Ovary (tissue), 9 donors: Measurements from ENCODE around the gene NDUFB4. TPM values are rescaled to one million over a fixed set of nuclear protein-coding genes. Genes with fewer than 3 reads are reported as not detected.

Experiments
- DNase-seq, 5 donors: peaks; one replicate each; pipeline ENCODE4 v3.0.0-alpha.2; 2019 to 2020
- H3K27ac ChIP-seq, 2 donors: fragments of 200-600 bp; one replicate each; pipeline versions ENCODE4 v1.5.1 to v1.8.0; 2019 to 2022
- H3K27me3 ChIP-seq: fragments of 200-600 bp; one replicate; pipeline ENCODE4 v1.8.0; 2022
- H3K36me3 ChIP-seq: fragments of 200-600 bp; sonication (generic); one replicate; pipeline ENCODE4 v1.5.1; 2019
- H3K4me1 ChIP-seq: one replicate; pipeline ENCODE4 v1.8.1; 2013; ENCODE audit warnings: mild to moderate bottlenecking, moderate library complexity; ENCODE audit not compliant: insufficient read depth
- H3K4me3 ChIP-seq: fragments of 200-600 bp; sonication (generic); one replicate; pipeline ENCODE4 v1.5.1; 2017
- H3K9me3 ChIP-seq, 2 donors: fragments of 200-600 bp in 1 of 2; sonication (generic) in 1 of 2; one replicate each; pipeline versions ENCODE4 v1.5.1 to v1.8.1; 2013 to 2019; ENCODE audit warnings: mild to moderate bottlenecking in 1 of 2, moderate library complexity in 1 of 2
- EP300 ChIP-seq: sonication (generic); formaldehyde crosslinking; IDR thresholded peaks from one replicate; pipeline ENCODE4 v1.6.1; 2017; ENCODE audit warnings: antibody characterized with exemption
- POLR2A ChIP-seq: fragments of 450-650 bp; IDR thresholded peaks from one replicate; pipeline ENCODE4 v1.6.1; 2017; ENCODE audit warnings: antibody characterized with exemption, mild to moderate bottlenecking, moderate library complexity
- WGBS, 3 donors: extraction: QIAGEN DNeasy Blood & Tissue Kit in 1 of 3; methylation state at CpG; one replicate each; pipeline versions ENCODE4 v1.1.5 to v1.1.7; 2013 to 2017; 5-methylcytosine and 5-hydroxymethylcytosine counted together
- intact Hi-C, 4 donors: fragments of 100-400 bp; cut with DNase I; formaldehyde crosslinking; loops; one replicate each; pipeline versions ENCODE4 v1.11.0 to v1.15.1; 2022 to 2023
- polyA plus RNA-seq, 2 donors: library from polyadenylated mRNA; stranded (reverse); fragments of 200-250 nt in 1 of 2; fragments of 350-450 nt in 1 of 2; fragmentation: Illumina TruSeq in 1 of 2; extraction: RNeasy Lipid Tissue Mini Kit (QIAGEN cat#74804) in 1 of 2; gene quantifications; one replicate each; pipeline ENCODE4 v1.2.3, GENCODE V29; 2013 to 2014
- total RNA-seq, 7 donors: library from RNA; depleted of rRNA in 2 of 7; stranded (reverse); fragments of >200 nt in 2 of 7; fragmentation: NEBNext Ultra II Directional in 3 of 7; extraction: Animal tissue kit (Norgen Biotek cat#: 25700) in 3 of 7; gene quantifications; one replicate each; pipeline versions ENCODE4 v1.1.0 to v1.2.4, GENCODE V29; 2016 to 2023
- TF ChIP-seq, protein P1 (sequence below), 3 donors: fragments of 450-650 bp in 2 of 3; fragments of 200-600 bp in 1 of 3; IDR thresholded peaks; one replicate each; pipeline versions ENCODE4 v1.5.1 to v1.8.0; 2016 to 2022; ENCODE audit warnings: antibody characterized with exemption in 3 of 3, mild to moderate bottlenecking in 1 of 3
- donor health status: DM: no; HTN: no; CAD: no; lungs with moderate emphysema.
- donor health status: DM: no; HTN: no; CAD: no.
- donor health status: Bipolar disorder and iron deficiency.
- donor health status: DM: yes; HTN: yes; CAD: no.
- donor health status: DM: no; HTN: no; CAD: no.
- donor health status: DM: yes; HTN: yes; CAD: no.

Gene NDUFB4
- total and polyA plus RNA-seq, 9 donors = 58.2 to 183 (median 100) TPM

DNA sequence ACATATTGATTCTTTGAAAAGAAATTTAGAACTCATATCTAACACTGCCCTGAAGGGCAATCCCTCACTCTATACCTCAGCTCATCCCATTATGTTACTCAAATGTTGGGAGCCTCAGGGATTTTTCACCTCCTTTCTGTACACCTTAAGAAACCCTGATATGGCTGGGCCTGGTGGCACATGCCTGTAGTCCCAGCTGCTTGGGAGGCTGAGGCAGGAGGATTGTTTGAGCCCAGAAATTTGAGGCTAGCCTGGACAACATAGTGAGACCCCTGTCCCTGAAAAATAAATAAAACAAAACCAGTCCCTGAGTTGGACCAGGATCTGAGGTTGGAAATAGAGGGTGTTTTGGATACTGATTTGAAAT is 27.6 kb downstream of the NDUFB4 start:
- Histone ChIP-seq H3K27me3 (no peaks in the 10 kb centered on the region), H3K36me3 (no peaks in the 10 kb centered on the region), H3K9me3 (peaks cover 0 to 11% of the 10 kb centered on the region in 2 donors), H3K4me1 (no peaks in the 10 kb centered on the region), H3K27ac (no peak overlapping the region), H3K4me3 (no peak overlapping the region)
- TF ChIP-seq, protein P1, sequence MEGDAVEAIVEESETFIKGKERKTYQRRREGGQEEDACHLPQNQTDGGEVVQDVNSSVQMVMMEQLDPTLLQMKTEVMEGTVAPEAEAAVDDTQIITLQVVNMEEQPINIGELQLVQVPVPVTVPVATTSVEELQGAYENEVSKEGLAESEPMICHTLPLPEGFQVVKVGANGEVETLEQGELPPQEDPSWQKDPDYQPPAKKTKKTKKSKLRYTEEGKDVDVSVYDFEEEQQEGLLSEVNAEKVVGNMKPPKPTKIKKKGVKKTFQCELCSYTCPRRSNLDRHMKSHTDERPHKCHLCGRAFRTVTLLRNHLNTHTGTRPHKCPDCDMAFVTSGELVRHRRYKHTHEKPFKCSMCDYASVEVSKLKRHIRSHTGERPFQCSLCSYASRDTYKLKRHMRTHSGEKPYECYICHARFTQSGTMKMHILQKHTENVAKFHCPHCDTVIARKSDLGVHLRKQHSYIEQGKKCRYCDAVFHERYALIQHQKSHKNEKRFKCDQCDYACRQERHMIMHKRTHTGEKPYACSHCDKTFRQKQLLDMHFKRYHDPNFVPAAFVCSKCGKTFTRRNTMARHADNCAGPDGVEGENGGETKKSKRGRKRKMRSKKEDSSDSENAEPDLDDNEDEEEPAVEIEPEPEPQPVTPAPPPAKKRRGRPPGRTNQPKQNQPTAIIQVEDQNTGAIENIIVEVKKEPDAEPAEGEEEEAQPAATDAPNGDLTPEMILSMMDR (IDR thresholded peaks at IDR 0.05) = no peak
- TF ChIP-seq EP300 (no peak), POLR2A (no peak)
- intact Hi-C loops = no loop called here
- no peak for DNase-seq

- no peaks in the 10 kb centered on the region for H3K36me3 ChIP-seq
- no peak for DNase-seq
- intact Hi-C loops = no loop called here
- H3K27me3 ChIP-seq = no peaks in the 10 kb centered on the region
- no peaks in the 10 kb centered on the region for H3K4me1 ChIP-seq
- no peak for TF ChIP-seq EP300
- no peak for TF ChIP-seq POLR2A
- TF ChIP-seq, protein P1 (IDR thresholded peaks at IDR 0.05) = no peak
- H3K4me3 ChIP-seq = no peak overlapping the region
- H3K27ac ChIP-seq = no peak overlapping the region
- H3K9me3 ChIP-seq = peaks cover 0 to 11% of the 10 kb centered on the region in 2 donors
These were observed 29.0 kb downstream of the NDUFB4 start for GRCh38 chr3:120625159-120625586.

DNA sequence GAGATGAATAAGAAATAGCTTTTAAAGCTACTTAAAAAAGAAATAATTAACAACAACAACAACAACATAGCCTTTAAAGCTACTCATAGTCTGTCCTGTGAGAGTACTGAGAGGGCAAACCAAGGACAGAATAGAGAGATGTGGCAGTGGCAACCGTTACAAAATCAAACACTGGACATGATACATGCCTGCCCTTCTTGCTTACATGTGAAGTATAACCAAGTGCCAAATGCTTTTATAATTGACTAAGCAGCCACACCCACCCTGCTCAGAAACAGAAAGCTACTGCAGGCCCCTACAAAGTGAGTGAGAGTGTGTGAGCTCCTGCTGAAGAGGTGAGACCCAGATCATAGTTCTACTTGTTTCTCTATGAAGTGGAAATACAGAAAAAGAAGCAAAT is 38.4 kb downstream of the NDUFB4 start:
- intact Hi-C loops = no loop called here
- no peak for DNase-seq
- Histone ChIP-seq H3K9me3 (no peaks in the 10 kb centered on the region), H3K36me3 (no peaks in the 10 kb centered on the region), H3K4me3 (no peak overlapping the region), H3K27ac (no peak overlapping the region), H3K4me1 (no peaks in the 10 kb centered on the region), H3K27me3 (no peaks in the 10 kb centered on the region)
- TF ChIP-seq EP300 = no peak
- TF ChIP-seq, protein P1 (IDR thresholded peaks at IDR 0.05) = no peak
- TF ChIP-seq POLR2A = no peak
- 0 to 50% (median 38%) methylated on average over 1 of the region's 1 CpG for WGBS, 3 donors

DNA sequence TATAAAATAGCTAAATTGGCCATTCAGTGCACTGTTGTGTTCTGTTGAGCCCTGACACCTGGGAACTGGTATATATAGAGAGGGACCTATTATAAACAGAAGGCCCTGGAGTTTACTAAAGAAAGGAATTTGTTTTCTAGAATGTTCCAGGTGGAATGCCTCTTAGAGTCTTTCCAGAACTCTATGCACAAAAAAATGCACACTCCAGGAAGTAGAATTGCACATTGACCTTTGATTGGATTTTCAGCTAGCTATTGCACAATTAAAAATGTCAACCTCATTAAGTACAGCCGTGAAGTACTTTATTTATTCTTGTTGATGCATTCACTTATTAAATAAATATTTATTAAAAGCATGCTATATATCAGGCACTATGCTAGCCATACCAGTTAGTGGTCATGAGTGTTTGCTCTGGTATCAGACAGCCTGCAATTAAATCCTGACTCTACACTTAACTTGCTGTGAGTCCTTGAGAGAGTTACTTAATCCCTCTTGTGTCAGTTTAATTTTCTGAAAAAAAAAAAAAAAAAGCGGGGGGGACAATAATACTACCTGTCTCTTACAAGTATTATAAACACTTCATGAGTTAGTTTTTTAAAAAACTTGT is 40.8 kb downstream of the NDUFB4 start:
- no peaks in the 10 kb centered on the region for H3K9me3 ChIP-seq
- intact Hi-C loops = no loop called here
- 51 to 68% (median 57%) methylated on average over 2 of the region's 2 CpGs for WGBS, 3 donors
- no peak overlapping the region for H3K27ac ChIP-seq
- H3K4me3 ChIP-seq = no peak overlapping the region
- no peaks in the 10 kb centered on the region for H3K4me1 ChIP-seq
- no peaks in the 10 kb centered on the region for H3K36me3 ChIP-seq
- DNase-seq = no peak
- H3K27me3 ChIP-seq = no peaks in the 10 kb centered on the region
- no peak for TF ChIP-seq EP300
- TF ChIP-seq POLR2A = no peak
- TF ChIP-seq, protein P1 (IDR thresholded peaks at IDR 0.05) = no peak
